ENCODE data around the gene MCRIP2.
"Not testable (repeated sequence)": the region's sequence is repeated elsewhere in the genome, so short reads cannot be mapped to it uniquely, and the experiment has no call there.

MCRIP2 gene

GRCh38 chr16:641326-642188 lies at the start of gene MCRIP2:
Gene MCRIP2 (plus strand): TSS chr16:641828. CDS start chr16:641992, 164 bp downstream.
- peak; percentile 58 for DNase-seq

- no peak for DNase-seq
Observed at GRCh38 chr16:591892-592517, 49.6 kb upstream of the MCRIP2 start.

GRCh38 chr16:592518-593306 lies 48.9 kb upstream of the MCRIP2 start:
- DNase-seq: no peak

- DNase-seq: peak; percentile 42
Observed at GRCh38 chr16:593406-593805, 48.2 kb upstream of the MCRIP2 start.

- DNase-seq: no peak
Observed at GRCh38 chr16:593807-594206, 47.8 kb upstream of the MCRIP2 start.

- DNase-seq: no peak
Observed at GRCh38 chr16:595094-595528, 46.5 kb upstream of the MCRIP2 start.

- no peak for DNase-seq
Observed at GRCh38 chr16:595942-596735, 45.5 kb upstream of the MCRIP2 start.

GRCh38 chr16:596736-597060 lies 44.9 kb upstream of the MCRIP2 start:
- no peak for DNase-seq

GRCh38 chr16:597655-598054 lies 44.0 kb upstream of the MCRIP2 start:
- not testable (repeated sequence) for DNase-seq

- DNase-seq: no peak
Observed at GRCh38 chr16:598823-599739, 42.5 kb upstream of the MCRIP2 start.

GRCh38 chr16:600781-601180 lies 40.8 kb upstream of the MCRIP2 start:
- no peak for DNase-seq

- no peak for DNase-seq
Observed at GRCh38 chr16:603933-604332, 37.7 kb upstream of the MCRIP2 start.

- no peak for DNase-seq
Observed at GRCh38 chr16:606656-607307, 34.8 kb upstream of the MCRIP2 start.

- no peak for DNase-seq
Observed at GRCh38 chr16:608019-608418, 33.6 kb upstream of the MCRIP2 start.

GRCh38 chr16:609316-609715 lies 32.3 kb upstream of the MCRIP2 start:
- DNase-seq: no peak

GRCh38 chr16:609984-610383 lies 31.6 kb upstream of the MCRIP2 start:
- no peak for DNase-seq

- no peak for DNase-seq
Observed at GRCh38 chr16:610513-611381, 30.9 kb upstream of the MCRIP2 start.

- DNase-seq: no peak
Observed at GRCh38 chr16:615122-615521, 26.5 kb upstream of the MCRIP2 start.

- no peak for DNase-seq
Observed at GRCh38 chr16:616733-617586, 24.7 kb upstream of the MCRIP2 start.

All from NCI-H774 (cell line).